ENCODE data around the gene PPFIA3. TPM values are rescaled to one million over a fixed set of nuclear protein-coding genes. Genes with fewer than 3 reads are reported as not detected.
A peak's percentile ranks its signal among the peaks of the same experiment; 100 is the strongest.

The PPFIA3 gene
- total and polyA plus RNA-seq, 2 experiments from 2014 or later = 4.4 to 8.2 TPM

- H3K27ac ChIP-seq = peak overlapping the region; percentile 2
- no peaks in the 10 kb centered on the region for H3K9me2 ChIP-seq (replicated peaks; ENCODE audit: insufficient read depth)
- no peak overlapping the region for H3K4me2 ChIP-seq
- no peaks in the 10 kb centered on the region for H3K79me2 ChIP-seq
- no peak overlapping the region for H2AFZ ChIP-seq
- DNase-seq (ENCODE audit: low spot score) = no peak
- WGBS (ENCODE audit: low lambda C conversion rate, missing lambda C conversion rate) = 58% methylated on average over 3 of the region's 3 CpGs
- TF ChIP-seq CTCF (IDR thresholded peaks at IDR 0.05; ENCODE audit: poor library complexity) (no peak), EZH2 (IDR thresholded peaks at IDR 0.05; ENCODE audit: borderline replicate concordance) (no peak), EZH2phosphoT487 (IDR thresholded peaks at IDR 0.05; ENCODE audit: low read depth, severe bottlenecking, unreplicated experiment) (no peak)
- H3K9me3 ChIP-seq (ENCODE audit: low read depth) = no peaks in the 10 kb centered on the region
- H3K4me1 ChIP-seq (ENCODE audit: insufficient read depth) = peaks cover 5% of the 10 kb centered on the region
- no peak overlapping the region for H3K4me3 ChIP-seq
- H3K36me3 ChIP-seq (replicated peaks; ENCODE audit: insufficient read depth, low read depth) = no peaks in the 10 kb centered on the region
- H3K27me3 ChIP-seq = no peaks in the 10 kb centered on the region
- peaks cover 12% of the 10 kb centered on the region for H4K20me1 ChIP-seq (ENCODE audit: insufficient read depth, poor library complexity, severe bottlenecking)
These were observed 8.8 kb upstream of the PPFIA3 start for GRCh38 chr19:49110567-49110966.

DNA sequence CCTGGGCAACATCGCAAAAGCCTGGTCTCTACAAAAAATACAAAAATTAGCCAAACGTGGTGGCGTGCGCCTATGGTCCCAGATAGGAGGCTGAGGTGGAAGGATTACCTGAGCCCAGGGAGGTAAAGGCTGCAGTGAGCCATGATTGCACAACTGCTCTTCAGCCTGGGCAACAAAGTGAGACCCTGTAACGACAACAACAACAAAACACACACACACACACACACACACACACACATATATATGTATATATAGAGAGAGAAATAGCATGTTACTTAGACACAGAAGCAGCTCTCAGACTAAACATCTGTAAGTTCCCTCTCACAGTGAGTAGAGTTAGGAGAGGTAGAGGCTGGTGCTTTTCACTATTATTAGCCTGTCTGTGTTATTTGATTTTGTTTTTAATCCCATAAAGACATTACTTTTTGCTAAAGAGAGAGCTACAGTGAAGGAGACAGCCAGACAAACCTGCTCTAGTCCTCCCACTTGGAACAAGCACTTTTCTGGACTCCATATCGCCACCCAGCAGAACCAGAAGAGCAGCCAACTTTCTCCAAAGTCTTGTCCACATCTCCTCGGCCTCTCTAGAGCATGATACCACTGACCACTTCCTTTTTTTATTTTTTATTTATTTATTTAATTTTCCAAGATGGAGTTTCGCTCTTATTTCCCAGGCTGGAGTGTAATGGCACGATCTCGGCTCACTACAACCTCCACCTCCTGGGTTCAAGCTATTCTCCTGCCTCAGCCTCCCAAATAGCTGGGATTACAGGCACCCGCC is 7.9 kb upstream of the PPFIA3 start:
- WGBS (ENCODE audit: low lambda C conversion rate, missing lambda C conversion rate) = 93% methylated on average over 11 of the region's 11 CpGs

DNA sequence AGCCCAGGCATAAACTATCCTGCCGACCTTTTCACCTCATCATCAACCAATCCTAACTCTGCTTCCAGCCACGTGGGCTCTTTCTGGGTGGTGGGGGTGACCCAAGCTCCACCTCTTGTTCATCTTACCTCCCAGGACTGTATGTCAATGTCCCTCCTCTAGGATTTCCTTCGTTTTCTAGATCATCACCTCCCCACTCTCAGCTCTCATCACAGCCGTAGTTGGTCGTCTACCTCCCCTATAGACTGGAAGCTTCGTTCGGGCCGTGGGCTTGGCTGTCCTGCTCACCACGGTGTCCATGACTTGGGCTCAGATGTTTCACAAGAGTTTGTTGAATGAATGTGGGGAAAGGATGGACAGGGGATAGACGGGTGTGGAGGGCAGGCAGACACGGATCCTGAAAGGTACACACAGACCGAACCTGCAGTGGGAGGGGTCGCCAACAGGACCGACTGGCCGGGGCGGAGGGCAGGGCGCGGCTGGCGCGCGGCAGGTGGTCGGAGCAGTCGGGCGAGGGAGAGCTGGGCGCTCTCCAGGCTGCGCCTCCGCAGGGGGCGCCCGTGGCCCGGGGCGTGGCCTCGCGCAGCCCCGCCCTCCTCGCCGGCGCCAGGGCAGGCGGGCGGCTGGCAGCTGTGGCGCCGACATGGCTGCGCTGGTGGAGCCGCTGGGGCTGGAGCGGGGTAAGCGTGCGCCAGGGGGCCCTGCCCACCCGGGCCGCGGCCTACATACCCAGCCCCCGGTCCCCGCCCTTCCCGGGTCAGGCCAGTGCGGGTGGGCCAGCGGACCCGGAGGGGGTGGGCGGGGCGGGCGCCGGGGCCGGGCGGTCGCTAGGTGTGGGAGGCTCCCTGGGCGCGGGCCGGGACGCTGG is 5.3 kb upstream of the PPFIA3 start, which contains the start of gene LIN7B:
Gene LIN7B (plus strand): TSS at position 609 of the 868 bp plus-strand sequence. CDS start 35 bp downstream, at position 644.
- Histone ChIP-seq H3K36me3 (replicated peaks; ENCODE audit: insufficient read depth, low read depth) (no peaks in the 10 kb centered on the region), H2AFZ (peak within 1 kb of the TSS; percentile 84), H4K20me1 (ENCODE audit: insufficient read depth, poor library complexity, severe bottlenecking) (no peaks in the 10 kb centered on the region), H3K4me2 (peak within 1 kb of the TSS; percentile 99), H3K4me1 (ENCODE audit: insufficient read depth) (peaks cover 12% of the 10 kb centered on the region), H3K79me2 (no peaks in the 10 kb centered on the region), H3K27ac (peak within 1 kb of the TSS; percentile 94), H3K27me3 (no peaks in the 10 kb centered on the region), H3K9me3 (ENCODE audit: low read depth) (no peaks in the 10 kb centered on the region), H3K9me2 (replicated peaks; ENCODE audit: insufficient read depth) (no peaks in the 10 kb centered on the region), H3K4me3 (peak within 1 kb of the TSS; percentile 94)
- WGBS (ENCODE audit: low lambda C conversion rate, missing lambda C conversion rate) = 8% methylated on average over 21 of the region's 66 CpGs
- peak; percentile 93 for DNase-seq (ENCODE audit: low spot score)
- TF ChIP-seq EZH2phosphoT487 (IDR thresholded peaks at IDR 0.05; ENCODE audit: low read depth, severe bottlenecking, unreplicated experiment) (no peak), EZH2 (IDR thresholded peaks at IDR 0.05; ENCODE audit: borderline replicate concordance) (no peak), CTCF (IDR thresholded peaks at IDR 0.05; ENCODE audit: poor library complexity) (peak; percentile 40)

More for the DNA sequence above, 7.9 kb upstream of the PPFIA3 start:
- Histone ChIP-seq H3K79me2 (no peaks in the 10 kb centered on the region), H3K4me3 (no peak overlapping the region), H3K4me1 (ENCODE audit: insufficient read depth) (peaks cover 5% of the 10 kb centered on the region), H3K9me2 (replicated peaks; ENCODE audit: insufficient read depth) (no peaks in the 10 kb centered on the region), H3K9me3 (ENCODE audit: low read depth) (no peaks in the 10 kb centered on the region), H3K36me3 (replicated peaks; ENCODE audit: insufficient read depth, low read depth) (no peaks in the 10 kb centered on the region), H4K20me1 (ENCODE audit: insufficient read depth, poor library complexity, severe bottlenecking) (peaks cover 8% of the 10 kb centered on the region), H3K27ac (no peak overlapping the region), H3K27me3 (no peaks in the 10 kb centered on the region), H3K4me2 (no peak overlapping the region), H2AFZ (no peak overlapping the region)
- no peak for DNase-seq (ENCODE audit: low spot score)
- no peak for TF ChIP-seq EZH2 (IDR thresholded peaks at IDR 0.05; ENCODE audit: borderline replicate concordance)
